T follicular helper cell (primary cell): Measurements from ENCODE around the gene UGT3A2.
"Not testable (repeated sequence)": the region's sequence is repeated elsewhere in the genome, so short reads cannot be mapped to it uniquely, and the experiment has no call there.

ENCODE experiments used
- DNase-seq: peaks from one replicate; pipeline ENCODE4 v3.0.0-alpha.2; 2020; ENCODE audit warnings: low read depth

UGT3A2 gene

DNA sequence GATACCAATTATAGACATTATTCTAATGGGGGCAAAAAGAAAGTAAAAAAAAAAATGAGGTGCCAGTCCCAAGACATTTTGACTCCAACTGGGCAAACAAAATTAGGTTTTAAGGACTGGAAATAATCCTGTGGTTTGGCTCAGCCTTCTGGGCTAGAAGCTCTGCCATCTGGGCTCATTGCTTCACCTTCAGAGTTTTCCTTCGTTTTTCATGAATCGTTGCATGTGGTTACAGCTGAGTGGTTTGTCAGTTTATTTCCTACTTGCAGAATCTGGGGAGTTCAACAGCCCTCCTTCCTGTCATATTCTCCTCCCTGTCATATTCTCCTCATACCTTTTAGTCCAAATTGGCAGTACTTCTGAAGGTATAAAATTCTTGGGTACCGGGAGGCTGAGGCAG is 12.0 kb downstream of the UGT3A2 start:
- DNase-seq = no peak

GRCh38 chr5:36052538-36052937 is 14.1 kb downstream of the UGT3A2 start:
- no peak for DNase-seq

GRCh38 chr5:36049949-36050348 is 16.7 kb downstream of the UGT3A2 start:
- no peak for DNase-seq

DNA sequence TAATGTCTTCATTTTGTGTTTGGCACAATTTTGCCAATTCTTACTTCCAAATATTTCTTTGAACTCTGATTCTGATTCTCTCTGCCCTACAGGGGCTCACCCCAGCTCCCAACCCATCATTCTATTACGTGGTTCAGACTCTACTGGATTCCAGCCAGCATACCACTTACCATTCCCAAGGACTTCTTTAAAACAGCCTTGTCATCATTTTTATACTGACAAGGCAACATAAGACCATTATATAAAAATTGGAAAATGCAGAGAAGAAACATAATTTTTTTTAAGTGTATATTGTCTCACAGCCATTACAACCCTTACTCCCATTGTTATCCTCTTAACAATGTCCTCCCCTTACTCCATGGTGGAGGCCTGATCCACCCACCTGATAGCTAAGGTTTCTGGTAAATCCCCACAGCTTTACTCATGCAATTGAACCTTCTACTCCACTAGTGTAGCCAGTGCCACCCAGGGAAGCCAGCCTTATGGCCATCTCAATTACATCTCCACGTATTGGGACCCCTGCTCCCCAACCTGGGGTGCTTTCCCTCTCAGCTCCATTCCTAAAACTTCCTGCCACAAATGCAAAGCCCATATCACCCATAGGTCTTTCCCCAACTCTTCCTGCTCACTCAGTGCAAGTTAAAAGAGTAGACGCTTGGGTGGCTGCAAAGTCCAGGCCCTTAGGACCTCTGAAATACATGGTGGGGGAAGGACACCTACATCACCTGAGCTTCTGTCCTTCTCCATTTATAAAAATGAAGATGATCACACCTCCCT is 19.1 kb downstream of the UGT3A2 start:
- no peak for DNase-seq

DNA sequence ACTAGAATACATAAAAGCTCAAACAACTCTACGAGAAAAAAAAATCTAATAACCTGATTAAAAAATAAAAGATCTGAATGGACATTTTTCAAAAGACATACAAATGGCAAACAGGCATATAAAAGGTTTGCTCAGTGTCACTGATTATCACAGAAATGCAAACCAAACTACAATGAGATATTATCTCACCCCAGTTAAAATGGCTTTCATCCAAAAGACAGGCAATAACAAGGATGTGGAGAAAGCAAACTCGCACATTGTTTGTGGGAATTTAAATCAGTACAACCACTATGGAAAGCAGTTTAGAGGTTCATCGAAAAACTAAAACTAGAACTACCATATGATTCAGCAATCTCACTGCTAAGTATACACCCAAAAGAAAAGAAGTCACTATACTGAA is 20.8 kb downstream of the UGT3A2 start:
- no peak for DNase-seq

DNA sequence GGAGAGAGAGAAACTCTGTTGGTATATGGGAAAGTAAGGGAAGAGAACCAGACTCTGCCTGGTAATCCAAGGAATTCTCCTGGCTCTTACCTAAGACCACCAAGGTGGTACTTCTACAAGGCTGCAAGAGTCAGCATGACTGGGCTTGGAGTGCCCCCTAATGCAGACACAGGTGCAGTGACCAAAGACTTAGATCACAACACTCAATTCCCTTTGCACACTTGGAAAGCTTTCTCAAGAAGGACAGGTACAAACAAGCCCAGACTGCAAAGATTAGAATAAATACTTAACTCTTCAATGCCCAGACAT is 25.2 kb downstream of the UGT3A2 start:
- DNase-seq = no peak

DNA sequence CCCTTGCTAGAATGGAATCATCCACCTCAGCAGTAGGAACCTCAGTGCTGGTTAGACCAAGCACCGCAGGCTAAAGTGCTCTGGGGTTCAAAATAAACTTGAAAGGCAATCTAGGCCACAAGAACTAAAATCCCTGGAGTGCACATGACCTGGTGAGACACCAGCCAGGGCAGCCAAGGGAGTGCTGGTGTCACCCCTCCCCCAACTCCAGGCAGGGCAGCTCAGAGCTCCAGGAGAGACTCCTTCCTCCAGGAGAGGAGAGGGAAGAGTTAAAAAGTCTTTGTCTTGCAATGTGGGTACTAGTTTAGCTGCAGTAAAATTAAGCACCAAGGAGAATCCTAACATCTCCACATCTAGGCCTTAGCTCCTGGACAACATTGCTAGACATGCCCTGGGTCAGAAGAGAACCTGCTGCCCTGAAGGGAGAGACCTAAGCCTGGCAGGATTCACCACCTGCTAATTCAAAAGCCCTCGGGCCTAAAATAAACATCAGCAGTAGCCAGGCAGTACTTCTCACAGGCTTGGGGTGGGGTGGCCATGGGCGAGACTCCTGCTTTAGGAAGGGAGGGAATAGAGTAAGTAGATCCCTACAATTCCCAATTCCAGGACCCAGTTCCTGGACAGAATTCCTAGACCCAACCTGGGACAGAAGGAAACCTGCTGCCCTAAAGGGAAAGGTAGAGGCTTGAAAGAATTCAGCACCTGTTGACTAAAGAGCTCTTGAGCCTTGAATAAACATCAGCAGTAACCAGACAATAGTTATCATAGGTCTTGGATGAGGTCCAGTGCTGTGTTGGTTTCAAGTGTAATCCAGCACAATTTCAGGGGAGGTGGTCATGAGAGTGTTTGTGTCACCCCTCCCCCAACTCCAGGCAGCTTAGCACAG is 25.8 kb downstream of the UGT3A2 start:
- no peak for DNase-seq

GRCh38 chr5:36035696-36036095 is 31.0 kb downstream of the UGT3A2 start:
- DNase-seq = no peak

DNA sequence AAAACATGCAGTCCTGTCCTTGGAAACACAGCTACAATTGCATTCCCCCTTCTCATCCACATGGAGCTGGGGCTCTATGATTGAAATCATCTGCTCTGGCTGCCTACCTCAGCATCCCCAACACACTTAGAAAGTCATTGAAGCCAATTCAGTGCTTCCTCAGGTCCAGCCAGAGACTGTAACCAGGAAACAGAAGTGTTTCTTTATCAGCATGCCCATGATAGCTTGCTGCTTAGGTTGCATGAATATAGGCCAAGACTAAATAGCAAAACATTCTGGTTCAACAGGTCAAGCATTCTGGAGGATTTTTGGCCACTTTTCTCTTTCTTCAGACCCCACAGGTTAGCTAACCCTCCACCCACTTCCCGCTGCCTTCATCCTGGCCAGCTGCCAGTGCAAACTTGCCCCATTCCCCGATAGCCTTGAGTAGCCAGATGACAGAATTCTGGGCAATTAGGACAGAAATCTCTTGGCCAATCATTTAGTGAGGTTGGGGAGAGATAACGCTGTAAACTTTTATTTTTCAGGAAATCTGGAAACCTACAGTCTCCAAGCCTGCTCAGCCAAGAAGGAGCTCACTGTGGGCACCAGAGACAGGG is 32.0 kb downstream of the UGT3A2 start:
- not testable (repeated sequence) for DNase-seq

DNA sequence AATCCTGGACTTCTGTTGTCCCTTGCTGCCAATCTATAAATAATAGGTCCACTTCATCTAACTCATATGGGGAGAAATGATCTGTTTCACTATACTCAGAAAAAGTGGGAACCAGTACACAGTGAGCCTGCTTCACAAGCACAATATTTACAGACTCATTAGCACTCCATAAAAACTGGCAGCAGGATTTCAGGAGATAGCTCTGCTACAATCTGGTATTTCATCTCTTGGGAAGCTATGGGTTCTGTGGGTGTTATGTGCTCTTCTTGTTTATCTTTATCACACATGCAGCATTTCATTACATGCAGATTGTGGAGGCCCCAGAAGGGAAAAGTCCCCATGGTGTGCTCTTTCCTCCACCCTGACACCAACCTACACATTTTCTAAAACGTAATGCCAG is 33.2 kb downstream of the UGT3A2 start:
- DNase-seq = no peak

- no peak for DNase-seq
Observed at GRCh38 chr5:36033047-36033446, 33.6 kb downstream of the UGT3A2 start.

DNA sequence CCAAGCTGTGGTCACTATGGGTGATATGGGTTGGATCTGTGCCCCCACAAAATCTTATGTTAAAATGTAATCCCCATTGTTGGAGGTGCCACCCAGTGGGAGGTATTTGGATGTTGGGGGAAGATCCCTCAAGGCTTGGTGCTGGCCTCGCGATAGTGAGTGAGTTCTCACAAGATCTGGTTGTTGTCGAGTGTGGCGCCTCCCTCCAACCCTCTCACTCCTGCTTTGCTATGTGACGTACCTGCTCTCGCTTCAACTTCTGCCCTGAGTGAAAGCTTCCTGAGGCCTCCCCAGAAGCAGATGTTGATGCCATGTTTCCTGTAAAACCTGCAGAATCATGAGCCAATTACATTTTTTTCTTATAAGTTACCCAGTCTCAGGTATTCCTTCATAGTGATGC is 35.5 kb downstream of the UGT3A2 start:
- no peak for DNase-seq

- no peak for DNase-seq
Observed at GRCh38 chr5:36029914-36030313, 36.8 kb downstream of the UGT3A2 start.

DNA sequence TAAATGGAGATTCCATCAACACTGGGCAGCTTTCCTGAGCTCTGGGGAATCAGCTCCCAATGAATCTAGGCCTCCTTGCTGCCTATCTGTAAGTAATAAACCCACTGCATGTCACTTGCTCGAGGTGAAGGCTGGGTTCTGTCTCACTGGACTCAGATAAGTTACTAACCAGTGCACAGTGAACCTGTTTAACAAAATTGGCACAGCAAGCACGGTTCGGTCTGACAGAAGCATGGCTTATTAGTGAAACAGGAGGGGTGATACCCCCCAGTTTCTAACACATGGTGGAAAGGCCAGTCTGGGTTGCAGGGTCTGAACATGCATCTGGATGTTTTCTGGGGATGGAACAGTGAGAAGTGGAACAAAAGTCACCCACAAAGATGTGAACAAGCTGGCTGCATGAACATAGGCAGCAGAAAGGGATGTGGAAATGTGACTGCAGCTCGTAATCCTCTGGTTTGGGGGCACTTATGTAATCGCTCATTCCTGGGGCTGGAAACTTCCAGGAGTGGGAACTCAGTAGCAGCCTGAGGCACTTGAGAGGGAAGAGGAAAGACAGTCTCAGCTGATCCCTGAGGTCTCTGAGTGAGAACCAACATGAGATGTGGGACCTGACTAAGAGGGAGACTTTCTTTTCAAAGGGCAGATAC is 37.7 kb downstream of the UGT3A2 start:
- no peak for DNase-seq

- DNase-seq = no peak
Observed at GRCh38 chr5:36027711-36028110, 39.0 kb downstream of the UGT3A2 start.

- no peak for DNase-seq
Observed at GRCh38 chr5:36026706-36027465, 39.8 kb downstream of the UGT3A2 start.

DNA sequence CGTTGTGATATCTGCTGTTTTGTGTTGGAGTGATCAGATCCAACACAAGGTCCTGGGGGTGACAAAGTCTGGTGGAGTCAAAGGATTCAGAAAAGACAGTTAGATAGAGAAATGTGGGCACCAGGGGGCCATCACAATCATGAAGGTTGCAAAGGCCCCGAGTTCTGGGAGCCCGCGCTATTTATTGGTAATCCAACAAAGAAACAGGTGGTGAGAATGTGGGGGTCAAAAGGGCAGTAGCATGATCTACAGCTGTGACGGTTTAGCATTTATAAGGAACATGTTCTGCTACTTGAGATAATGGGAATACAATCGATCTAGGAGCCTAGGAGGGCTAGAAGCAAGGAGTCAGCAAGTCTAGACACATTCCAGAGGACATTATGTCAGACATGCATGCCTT is 44.4 kb downstream of the UGT3A2 start:
- DNase-seq = not testable (repeated sequence)

DNA sequence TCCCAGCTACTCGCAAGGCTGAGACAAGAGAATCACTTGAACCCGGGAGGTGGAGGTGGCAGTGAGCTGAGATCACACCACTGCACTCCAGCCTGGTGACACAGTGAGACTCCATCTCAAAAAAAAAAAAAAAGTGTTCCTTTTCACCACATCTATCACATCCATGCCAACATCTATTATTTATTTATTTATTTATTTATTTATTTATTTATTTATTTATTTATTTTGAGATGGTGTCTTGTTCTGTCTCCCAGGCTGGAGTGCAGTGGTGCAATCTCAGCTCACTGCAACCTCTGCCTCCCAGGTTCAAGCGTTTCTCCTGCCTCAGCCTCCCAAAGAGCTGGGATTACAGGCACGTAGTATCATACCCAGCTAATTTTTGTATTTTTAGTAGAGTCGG is 47.1 kb downstream of the UGT3A2 start:
- not testable (repeated sequence) for DNase-seq

GRCh38 chr5:36017622-36018021 is 49.1 kb downstream of the UGT3A2 start:
- no peak for DNase-seq

DNA sequence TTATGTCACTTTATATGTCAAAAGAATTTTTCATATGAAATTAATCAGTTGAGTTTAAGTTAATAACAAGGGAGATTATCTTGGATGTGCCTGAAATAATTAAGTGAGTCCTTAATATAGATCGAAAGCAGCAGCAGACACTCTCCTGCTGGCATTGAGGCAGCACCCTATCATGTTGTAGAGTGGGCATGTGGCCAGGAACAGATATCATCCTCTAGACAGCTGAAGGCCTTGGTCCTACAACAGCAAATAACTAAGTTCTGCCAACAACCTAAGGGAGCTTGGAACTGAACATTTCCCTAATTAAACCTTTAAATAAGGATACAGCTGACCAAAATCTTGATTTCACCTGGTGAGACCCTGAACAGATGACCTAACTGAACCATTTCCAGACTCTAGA is 49.7 kb downstream of the UGT3A2 start:
- DNase-seq = no peak

- no peak for DNase-seq
Observed at GRCh38 chr5:36013182-36013581, 53.5 kb downstream of the UGT3A2 start.

DNA sequence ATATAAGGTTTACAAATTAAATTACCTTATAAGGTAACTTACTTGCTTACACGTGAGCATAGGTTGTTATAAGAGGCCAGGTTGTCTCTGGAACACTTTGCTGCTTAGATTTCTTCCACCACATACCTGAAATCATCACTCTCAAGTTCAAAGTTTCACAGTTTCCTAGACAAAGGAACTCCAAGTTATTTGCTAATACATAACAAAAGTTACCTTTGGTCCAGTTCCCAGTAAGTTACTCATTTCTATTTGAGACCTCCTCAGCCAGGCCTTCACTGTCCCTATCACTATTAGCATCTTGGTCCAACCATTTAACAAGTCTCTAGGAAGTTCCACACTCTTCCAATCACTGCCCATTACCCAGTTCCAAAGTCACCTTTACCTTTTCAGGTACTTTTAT is 57.0 kb downstream of the UGT3A2 start:
- DNase-seq = no peak
